ENCODE results near the gene CSNK2A3. TPM values are rescaled to one million over a fixed set of nuclear protein-coding genes. Genes with fewer than 3 reads are reported as not detected.

CSNK2A3 gene
- total and polyA plus RNA-seq, 7 donors, result 0.33 to 5.5 (median 1.8) TPM; not detected in 2

DNA sequence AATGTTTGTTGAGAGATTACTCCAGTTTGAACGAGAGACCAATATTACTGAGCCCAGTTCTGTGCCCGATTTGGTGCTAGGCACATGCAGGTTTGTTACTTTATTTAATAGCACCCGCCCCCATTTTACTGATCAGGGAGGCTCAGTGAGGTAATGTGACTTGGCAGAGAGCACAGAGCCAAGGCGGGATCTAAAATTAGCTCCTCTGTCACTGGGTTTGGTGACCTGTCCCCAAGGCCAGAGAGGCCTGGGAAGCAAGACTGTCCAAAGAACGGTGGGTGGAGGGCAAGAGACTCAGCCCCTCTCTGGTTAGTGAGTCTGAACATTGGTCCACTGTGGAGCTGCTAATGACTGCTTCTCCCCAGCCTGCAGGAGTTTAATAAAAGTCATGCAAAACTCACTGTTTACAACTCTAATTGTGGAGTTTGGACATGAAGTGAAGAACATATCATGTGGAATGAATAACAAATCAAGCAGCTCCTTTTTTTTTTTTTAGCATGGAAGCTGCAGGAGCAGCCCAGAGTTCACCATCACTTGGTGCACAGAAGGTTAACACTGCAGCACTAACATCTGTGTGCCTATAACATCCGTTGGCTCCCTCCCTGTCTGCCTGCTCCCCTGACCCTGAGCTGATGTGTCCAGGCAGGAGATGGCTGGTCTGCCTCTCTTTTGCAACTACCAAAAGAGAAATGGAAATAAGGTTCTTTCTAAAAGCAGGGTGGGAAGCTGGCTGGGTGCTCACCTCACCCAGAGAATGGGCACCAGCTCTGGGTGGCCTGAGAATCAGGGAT is 39.0 kb downstream of the CSNK2A3 start:
- H3K4me1 ChIP-seq, result peaks cover 0 to 23% (median 15%) of the 10 kb centered on the region in 4 donors
- TF ChIP-seq POLR2A (IDR thresholded peaks at IDR 0.05), result no peak
- no peak for TF ChIP-seq POLR2AphosphoS5 (IDR thresholded peaks at IDR 0.05)
- TF ChIP-seq EP300 (IDR thresholded peaks at IDR 0.05), result no peak
- TF ChIP-seq, protein P1, sequence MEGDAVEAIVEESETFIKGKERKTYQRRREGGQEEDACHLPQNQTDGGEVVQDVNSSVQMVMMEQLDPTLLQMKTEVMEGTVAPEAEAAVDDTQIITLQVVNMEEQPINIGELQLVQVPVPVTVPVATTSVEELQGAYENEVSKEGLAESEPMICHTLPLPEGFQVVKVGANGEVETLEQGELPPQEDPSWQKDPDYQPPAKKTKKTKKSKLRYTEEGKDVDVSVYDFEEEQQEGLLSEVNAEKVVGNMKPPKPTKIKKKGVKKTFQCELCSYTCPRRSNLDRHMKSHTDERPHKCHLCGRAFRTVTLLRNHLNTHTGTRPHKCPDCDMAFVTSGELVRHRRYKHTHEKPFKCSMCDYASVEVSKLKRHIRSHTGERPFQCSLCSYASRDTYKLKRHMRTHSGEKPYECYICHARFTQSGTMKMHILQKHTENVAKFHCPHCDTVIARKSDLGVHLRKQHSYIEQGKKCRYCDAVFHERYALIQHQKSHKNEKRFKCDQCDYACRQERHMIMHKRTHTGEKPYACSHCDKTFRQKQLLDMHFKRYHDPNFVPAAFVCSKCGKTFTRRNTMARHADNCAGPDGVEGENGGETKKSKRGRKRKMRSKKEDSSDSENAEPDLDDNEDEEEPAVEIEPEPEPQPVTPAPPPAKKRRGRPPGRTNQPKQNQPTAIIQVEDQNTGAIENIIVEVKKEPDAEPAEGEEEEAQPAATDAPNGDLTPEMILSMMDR (IDR thresholded peaks at IDR 0.05), result no peak
- no peaks in the 10 kb centered on the region for H3K36me3 ChIP-seq
- DNase-seq, result no peak
- H3K27me3 ChIP-seq, result no peaks in the 10 kb centered on the region
- WGBS, 2 donors, result 77 to 80% methylated on average over 6 of the region's 6 CpGs
- intact Hi-C loops (cut with DNase I), result no loop called here
- peak overlapping the region in 1 of 4 donors; percentile 20 for H3K27ac ChIP-seq
- no peak overlapping the region for H3K4me3 ChIP-seq
- H3K9me3 ChIP-seq, result no peaks in the 10 kb centered on the region

DNA sequence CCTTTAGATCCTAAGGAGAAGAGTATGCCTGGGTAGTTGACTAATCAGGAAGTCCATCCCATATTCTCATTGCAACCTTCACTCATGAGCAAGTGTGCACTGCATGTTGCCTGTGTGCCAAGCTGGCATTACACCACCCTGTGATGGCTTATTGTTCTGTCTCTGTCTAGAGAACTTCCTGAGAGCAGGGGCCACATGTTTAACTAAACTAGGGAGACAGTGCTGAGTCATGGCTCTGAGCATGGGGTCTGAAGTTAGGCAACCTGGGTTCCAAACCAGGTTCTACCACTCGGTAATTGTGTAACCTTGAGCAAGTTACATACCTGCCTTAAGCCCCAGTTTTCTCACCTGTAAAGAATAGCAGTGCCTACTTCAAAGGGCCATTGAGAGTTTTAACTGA is 39.6 kb downstream of the CSNK2A3 start:
- DNase-seq, result no peak
- no peaks in the 10 kb centered on the region for H3K9me3 ChIP-seq
- peaks cover 0 to 23% (median 15%) of the 10 kb centered on the region in 4 donors for H3K4me1 ChIP-seq
- intact Hi-C loops (cut with DNase I), result no loop called here
- TF ChIP-seq POLR2A (IDR thresholded peaks at IDR 0.05) (no peak), POLR2AphosphoS5 (IDR thresholded peaks at IDR 0.05) (no peak)
- H3K4me3 ChIP-seq, result no peak overlapping the region
- 72 to 86% methylated on average over 1 of the region's 1 CpG for WGBS, 2 donors
- H3K27me3 ChIP-seq, result no peaks in the 10 kb centered on the region
- H3K27ac ChIP-seq, result peak overlapping the region in 1 of 4 donors; percentile 20
- no peaks in the 10 kb centered on the region for H3K36me3 ChIP-seq

- WGBS, 2 donors, result 95 to 96% methylated on average over 1 of the region's 1 CpG
These were observed 40.3 kb downstream of the CSNK2A3 start for GRCh38 chr11:11312738-11313137.

DNA sequence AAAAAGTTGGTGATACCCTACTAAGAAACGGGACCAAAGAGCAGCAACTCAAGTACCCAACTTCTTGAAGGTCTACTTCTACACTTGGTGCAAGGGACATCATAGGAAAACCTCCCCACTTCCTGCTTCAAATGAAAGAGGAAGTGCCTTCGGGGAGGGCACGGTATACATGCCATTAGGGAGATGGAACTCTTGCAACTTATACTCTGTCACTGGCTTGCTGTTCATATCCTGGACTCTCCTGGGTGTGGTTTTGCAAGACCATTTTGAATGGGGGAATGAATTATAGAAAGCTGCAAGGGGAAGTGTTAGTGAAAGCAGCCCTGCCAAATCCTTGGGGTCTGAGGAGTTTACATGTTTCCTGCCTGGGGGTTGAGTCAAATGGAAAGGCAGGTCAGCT is 41.9 kb downstream of the CSNK2A3 start:
- TF ChIP-seq POLR2A (IDR thresholded peaks at IDR 0.05) (no peak), EP300 (IDR thresholded peaks at IDR 0.05) (no peak), POLR2AphosphoS5 (IDR thresholded peaks at IDR 0.05) (no peak)
- TF ChIP-seq, protein P1 (IDR thresholded peaks at IDR 0.05), result no peak
- no peak for DNase-seq
- peaks cover 0 to 23% (median 15%) of the 10 kb centered on the region in 4 donors for H3K4me1 ChIP-seq
- 51 to 89% methylated on average over 3 of the region's 3 CpGs for WGBS, 2 donors
- no peak overlapping the region for H3K27ac ChIP-seq
- no peaks in the 10 kb centered on the region for H3K9me3 ChIP-seq
- intact Hi-C loops (cut with DNase I), result no loop called here
- H3K4me3 ChIP-seq, result no peak overlapping the region
- no peaks in the 10 kb centered on the region for H3K27me3 ChIP-seq
- no peaks in the 10 kb centered on the region for H3K36me3 ChIP-seq

More at GRCh38 chr11:11312738-11313137, 40.3 kb downstream of the CSNK2A3 start:
- Histone ChIP-seq H3K4me3 (no peak overlapping the region), H3K36me3 (no peaks in the 10 kb centered on the region), H3K9me3 (no peaks in the 10 kb centered on the region), H3K27me3 (no peaks in the 10 kb centered on the region), H3K4me1 (peaks cover 0 to 23% (median 15%) of the 10 kb centered on the region in 4 donors), H3K27ac (no peak overlapping the region)
- DNase-seq, result no peak
- no peak for TF ChIP-seq EP300 (IDR thresholded peaks at IDR 0.05)
- no peak for TF ChIP-seq POLR2AphosphoS5 (IDR thresholded peaks at IDR 0.05)
- TF ChIP-seq, protein P1 (IDR thresholded peaks at IDR 0.05), result no peak
- no peak for TF ChIP-seq POLR2A (IDR thresholded peaks at IDR 0.05)
- intact Hi-C loops (cut with DNase I), result no loop called here

- intact Hi-C loops (cut with DNase I), result no loop called here
- DNase-seq, result no peak
- peaks cover 0 to 20% (median 15%) of the 10 kb centered on the region in 4 donors for H3K4me1 ChIP-seq
- no peak for TF ChIP-seq POLR2A (IDR thresholded peaks at IDR 0.05)
- no peak overlapping the region for H3K27ac ChIP-seq
- H3K36me3 ChIP-seq, result peaks cover 0 to 9% (median 0%) of the 10 kb centered on the region in 4 donors
- no peaks in the 10 kb centered on the region for H3K27me3 ChIP-seq
- H3K9me3 ChIP-seq, result no peaks in the 10 kb centered on the region
- 94 to 99% methylated on average over 2 of the region's 2 CpGs for WGBS, 2 donors
- H3K4me3 ChIP-seq, result no peak overlapping the region
These were observed 43.1 kb downstream of the CSNK2A3 start for GRCh38 chr11:11309906-11310305.

Data from sigmoid colon (tissue), 7 donors.